Right lobe of liver (tissue), 6 donors: ENCODE data around the gene TENM3. TPM values are rescaled to one million over a fixed set of nuclear protein-coding genes. Genes with fewer than 3 reads are reported as not detected.

Source experiments
- ATAC-seq, 4 donors: fragments of 200-7000 bp; cut with Tn5 transposase; one replicate each; pipeline ENCODE4 v1.9.1; 2020; ENCODE audit warnings: mild to moderate bottlenecking in 4 of 4, moderate library complexity in 4 of 4
- DNase-seq, 3 donors: peaks; one replicate each; pipeline ENCODE4 v3.0.0-alpha.2; 2020
- H3K27ac ChIP-seq, 3 donors: fragments of 200-600 bp; one replicate each; pipeline ENCODE4 v1.8.0; 2022
- H3K27me3 ChIP-seq, 2 donors: fragments of 200-600 bp; one replicate each; pipeline ENCODE4 v1.8.0; 2022
- H3K36me3 ChIP-seq, 4 donors: fragments of 200-600 bp; sonication (generic) in 1 of 4; one replicate each; pipeline versions ENCODE4 v1.5.1 to v1.8.0; 2017 to 2022; ENCODE audit warnings: control low read depth in 1 of 4
- H3K4me1 ChIP-seq, 4 donors: fragments of 200-600 bp; sonication (generic) in 1 of 4; one replicate each; pipeline versions ENCODE4 v1.5.1 to v1.8.0; 2017 to 2022; ENCODE audit warnings: control low read depth in 1 of 4
- H3K4me3 ChIP-seq, 3 donors: fragments of 200-600 bp; one replicate each; pipeline ENCODE4 v1.8.0; 2022
- H3K9me3 ChIP-seq, 4 donors: fragments of 200-600 bp; sonication (generic) in 1 of 4; one replicate each; pipeline versions ENCODE4 v1.5.1 to v1.8.0; 2017 to 2022; ENCODE audit warnings: control low read depth in 1 of 4
- POLR2A ChIP-seq: fragments of 450-650 bp; IDR thresholded peaks from one replicate; pipeline ENCODE4 v1.6.1; 2017; ENCODE audit warnings: antibody characterized with exemption, mild to moderate bottlenecking
- WGBS: methylation state at CpG from one replicate; pipeline ENCODE4 v1.1.6; 2018; ENCODE audit warnings: low coverage, low lambda C conversion rate; ENCODE audit not compliant: insufficient coverage; ENCODE audit errors: missing lambda C conversion rate; 5-methylcytosine and 5-hydroxymethylcytosine counted together
- intact Hi-C, 2 donors: fragments of 100-400 bp; cut with DNase I; formaldehyde crosslinking; loops; one replicate each; pipeline versions ENCODE4 v1.11.2 to v1.14.1; 2022
- total RNA-seq, 6 experiments: library from RNA; depleted of rRNA in 2 of 6; stranded (reverse); fragments of >200 nt in 2 of 6; fragmentation: NEBNext Ultra II Directional in 3 of 6; extraction: Animal tissue kit (Norgen Biotek cat#: 25700) in 3 of 6; gene quantifications; one replicate each; pipeline versions ENCODE4 v1.1.0 to v1.2.4, GENCODE V29; 2016 to 2023
- TF ChIP-seq, protein P1 (sequence below), 4 donors: fragments of 200-600 bp in 3 of 4; fragments of 450-650 bp in 1 of 4; IDR thresholded peaks; one replicate each; pipeline versions ENCODE4 v1.5.1 to v1.8.0; 2016 to 2022; ENCODE audit warnings: antibody characterized with exemption in 4 of 4, mild to moderate bottlenecking in 2 of 4
- donor health status: DM: no; HTN: yes; CAD: no.
- donor health status: DM: no; HTN: no; CAD: no.
- donor health status: DM: no; HTN: no; CAD: no.
- donor health status: DM: no; HTN: yes; CAD: no.
- donor health status: DM: no; HTN: yes; CAD: no.

TENM3 gene
- total RNA-seq, 6 experiments from 2014 or later: 0.06 to 3.0 (median 1.1) TPM

DNA sequence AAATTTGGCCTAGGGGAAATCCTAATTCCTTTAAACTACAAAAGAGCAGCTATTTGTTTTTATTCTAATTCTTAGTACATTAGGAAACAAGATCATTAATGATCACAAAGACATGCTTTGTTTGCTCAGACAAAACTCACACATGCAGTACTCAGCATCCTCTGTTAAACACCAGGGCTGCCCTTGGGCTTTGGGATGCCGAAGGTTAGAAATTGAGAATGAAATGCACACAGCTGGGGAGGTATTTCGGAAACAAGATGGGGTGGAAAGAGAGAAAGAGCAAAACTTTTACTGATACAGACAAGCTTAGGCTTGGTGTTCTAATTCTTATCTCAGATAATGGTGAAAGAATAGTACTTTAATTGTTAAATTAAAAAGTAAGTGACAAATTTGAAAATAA is 451.3 kb downstream of the TENM3 start:
- 66% methylated on average over 2 of the region's 2 CpGs for WGBS
- no peak for DNase-seq
- no peak overlapping the region for H3K4me3 ChIP-seq
- TF ChIP-seq, protein P1, sequence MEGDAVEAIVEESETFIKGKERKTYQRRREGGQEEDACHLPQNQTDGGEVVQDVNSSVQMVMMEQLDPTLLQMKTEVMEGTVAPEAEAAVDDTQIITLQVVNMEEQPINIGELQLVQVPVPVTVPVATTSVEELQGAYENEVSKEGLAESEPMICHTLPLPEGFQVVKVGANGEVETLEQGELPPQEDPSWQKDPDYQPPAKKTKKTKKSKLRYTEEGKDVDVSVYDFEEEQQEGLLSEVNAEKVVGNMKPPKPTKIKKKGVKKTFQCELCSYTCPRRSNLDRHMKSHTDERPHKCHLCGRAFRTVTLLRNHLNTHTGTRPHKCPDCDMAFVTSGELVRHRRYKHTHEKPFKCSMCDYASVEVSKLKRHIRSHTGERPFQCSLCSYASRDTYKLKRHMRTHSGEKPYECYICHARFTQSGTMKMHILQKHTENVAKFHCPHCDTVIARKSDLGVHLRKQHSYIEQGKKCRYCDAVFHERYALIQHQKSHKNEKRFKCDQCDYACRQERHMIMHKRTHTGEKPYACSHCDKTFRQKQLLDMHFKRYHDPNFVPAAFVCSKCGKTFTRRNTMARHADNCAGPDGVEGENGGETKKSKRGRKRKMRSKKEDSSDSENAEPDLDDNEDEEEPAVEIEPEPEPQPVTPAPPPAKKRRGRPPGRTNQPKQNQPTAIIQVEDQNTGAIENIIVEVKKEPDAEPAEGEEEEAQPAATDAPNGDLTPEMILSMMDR (IDR thresholded peaks at IDR 0.05): no peak
- TF ChIP-seq POLR2A: no peak
- H3K27ac ChIP-seq: no peak overlapping the region
- no peaks in the 10 kb centered on the region for H3K9me3 ChIP-seq
- H3K27me3 ChIP-seq: no peaks in the 10 kb centered on the region
- no peaks in the 10 kb centered on the region for H3K4me1 ChIP-seq
- H3K36me3 ChIP-seq: no peaks in the 10 kb centered on the region
- intact Hi-C loops: no loop called here
- no peak for ATAC-seq

DNA sequence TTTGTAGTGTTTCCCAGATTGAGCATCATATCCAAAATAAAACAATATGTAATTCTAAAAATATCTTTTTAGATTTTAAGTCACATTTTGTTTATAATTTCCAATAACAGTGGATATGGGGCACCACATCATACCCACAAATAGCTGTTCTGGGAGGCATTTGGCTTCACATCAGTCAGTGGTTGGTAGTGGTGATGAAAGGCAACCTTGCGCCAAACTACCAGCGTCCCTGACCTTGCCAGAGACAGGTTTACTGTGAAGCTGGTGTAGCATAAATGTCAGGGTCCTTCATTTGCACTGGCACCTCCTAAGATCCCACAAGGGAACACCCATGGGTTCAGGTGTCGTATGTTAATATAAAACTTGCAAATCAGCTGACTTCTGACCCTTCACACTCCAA is 451.8 kb downstream of the TENM3 start:
- ATAC-seq (no peak), DNase-seq (no peak)
- 80% methylated on average over 3 of the region's 3 CpGs for WGBS

DNA sequence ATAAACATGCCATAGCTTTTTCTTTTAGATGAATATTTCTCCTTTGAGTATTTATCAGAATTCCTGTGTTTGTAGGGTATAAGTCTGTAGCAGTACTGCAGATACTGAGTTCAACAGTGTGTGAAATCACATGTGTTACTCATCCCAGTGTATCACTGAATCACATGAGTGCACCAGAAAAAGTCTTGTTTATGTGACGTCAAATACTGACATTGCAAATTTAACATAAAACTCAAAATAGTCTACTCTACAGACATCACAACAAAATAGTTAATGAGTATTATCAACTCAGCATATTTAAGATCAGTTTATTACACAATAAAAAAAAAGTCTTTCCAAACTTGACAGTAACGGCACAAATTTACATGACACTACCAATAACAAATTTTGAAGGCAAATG is 452.6 kb downstream of the TENM3 start:
- intact Hi-C loops: no loop called here
- Histone ChIP-seq H3K36me3 (no peaks in the 10 kb centered on the region), H3K27ac (no peak overlapping the region), H3K4me3 (no peak overlapping the region), H3K4me1 (no peaks in the 10 kb centered on the region), H3K9me3 (no peaks in the 10 kb centered on the region), H3K27me3 (no peaks in the 10 kb centered on the region)
- TF ChIP-seq, protein P1 (IDR thresholded peaks at IDR 0.05): no peak
- TF ChIP-seq POLR2A: no peak
- WGBS: 79% methylated on average over 2 of the region's 2 CpGs
- ATAC-seq: no peak
- no peak for DNase-seq

More for the DNA sequence above, 451.8 kb downstream of the TENM3 start:
- no peak for TF ChIP-seq POLR2A
- TF ChIP-seq, protein P1 (IDR thresholded peaks at IDR 0.05): no peak
- intact Hi-C loops: no loop called here
- Histone ChIP-seq H3K4me3 (no peak overlapping the region), H3K9me3 (no peaks in the 10 kb centered on the region), H3K36me3 (no peaks in the 10 kb centered on the region), H3K27ac (no peak overlapping the region), H3K4me1 (no peaks in the 10 kb centered on the region), H3K27me3 (no peaks in the 10 kb centered on the region)

DNA sequence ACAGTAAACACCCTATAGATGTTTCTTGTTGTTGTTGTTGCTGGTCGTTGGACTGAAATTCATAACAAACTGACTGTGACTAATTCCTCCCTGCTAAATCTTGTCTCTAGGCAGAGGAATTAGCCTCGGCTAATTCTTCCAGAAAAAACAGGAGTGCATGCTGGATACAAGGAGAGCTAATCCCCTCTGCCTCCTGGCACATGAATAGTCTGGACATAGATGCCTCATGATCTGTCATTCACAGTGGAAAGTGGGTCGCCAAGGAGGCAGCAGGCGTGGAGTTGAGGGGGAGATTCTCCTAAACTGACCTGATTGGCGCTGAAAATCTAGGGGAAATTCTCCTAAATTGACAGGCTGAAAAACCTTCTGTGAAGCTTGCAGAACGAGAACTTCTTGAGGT is 453.9 kb downstream of the TENM3 start:
- H3K27ac ChIP-seq: no peak overlapping the region
- H3K4me3 ChIP-seq: no peak overlapping the region
- no peaks in the 10 kb centered on the region for H3K4me1 ChIP-seq
- TF ChIP-seq, protein P1 (IDR thresholded peaks at IDR 0.05): no peak
- TF ChIP-seq POLR2A: no peak
- no peaks in the 10 kb centered on the region for H3K36me3 ChIP-seq
- no peaks in the 10 kb centered on the region for H3K27me3 ChIP-seq
- DNase-seq: no peak
- intact Hi-C loops: no loop called here
- 71% methylated on average over 6 of the region's 6 CpGs for WGBS
- H3K9me3 ChIP-seq: no peaks in the 10 kb centered on the region
- no peak for ATAC-seq

GRCh38 chr4:182698212-182698611 is 455.0 kb downstream of the TENM3 start:
- DNase-seq: no peak
- ATAC-seq: no peak
- Histone ChIP-seq H3K27me3 (no peaks in the 10 kb centered on the region), H3K9me3 (no peaks in the 10 kb centered on the region), H3K4me3 (no peak overlapping the region), H3K4me1 (no peaks in the 10 kb centered on the region), H3K27ac (no peak overlapping the region), H3K36me3 (no peaks in the 10 kb centered on the region)
- WGBS: 77% methylated on average over 6 of the region's 6 CpGs
- TF ChIP-seq, protein P1 (IDR thresholded peaks at IDR 0.05): no peak
- no peak for TF ChIP-seq POLR2A
- intact Hi-C loops: no loop called here
